Measurements from ENCODE around the gene CCDC146.
"Not testable (repeated sequence)": the region's sequence is repeated elsewhere in the genome, so short reads cannot be mapped to it uniquely, and the experiment has no call there.

- not testable (repeated sequence) for TF ChIP-seq POLR2AphosphoS5 (IDR thresholded peaks at IDR 0.05; ENCODE audit: low read depth, low read length); RAD21 (IDR thresholded peaks at IDR 0.05 in 1 of 2, conservative IDR thresholded peaks at IDR 0.05 in 1 of 2; ENCODE audit: low read depth in 2 of 2, low read length in 2 of 2)
Measured at GRCh38 chr7:77092301-77092700, 30.1 kb upstream of the CCDC146 start.

Data from H1 (cell line).